ENCODE results near the gene STAT3. TPM values are rescaled to one million over a fixed set of nuclear protein-coding genes. Genes with fewer than 3 reads are reported as not detected.
A peak's percentile ranks its signal among the peaks of the same experiment; 100 is the strongest.

The STAT3 gene
- total and polyA plus RNA-seq, 5 donors = 46.9 to 192 (median 102) TPM

DNA sequence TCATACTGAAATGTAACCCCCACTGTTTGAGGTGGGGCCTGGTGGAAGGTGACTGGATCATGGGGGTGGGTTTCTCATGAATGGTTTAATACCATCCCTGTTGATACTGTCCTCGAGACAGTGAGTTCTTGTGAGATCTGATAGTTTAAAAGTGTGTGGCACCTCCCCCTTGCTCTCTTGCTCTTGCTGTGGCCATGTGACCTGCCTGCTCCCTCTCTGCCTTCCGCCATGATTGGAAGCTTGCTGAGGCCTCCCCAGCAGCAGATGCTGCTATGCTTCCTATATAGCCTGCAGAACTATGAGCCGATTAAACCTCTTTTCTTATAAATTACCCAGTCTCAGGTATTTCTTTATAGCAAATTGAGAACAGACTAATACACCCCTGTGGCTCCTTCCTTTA lies 40.6 kb downstream of the STAT3 start:
- no peak overlapping the region for H3K27ac ChIP-seq (ENCODE audit: low read length)
- H3K27me3 ChIP-seq (ENCODE audit: control insufficient read depth, insufficient read depth) = no peaks in the 10 kb centered on the region
- H3K4me1 ChIP-seq (ENCODE audit: control insufficient read depth, insufficient read depth, low read length) = peaks cover 8% of the 10 kb centered on the region
- WGBS = 77% methylated on average over 3 of the region's 3 CpGs
- DNase-seq (no peak), ATAC-seq (peak in 1 of 2 donors; percentile 25)
- H3K9me3 ChIP-seq (ENCODE audit: control insufficient read depth, low read length) = no peaks in the 10 kb centered on the region
- intact Hi-C loops (cut with DNase I) = loop anchor here in 1 of 4 donors (5.0 kb wide), 1 partner anchor 40 kb away; the partner anchor contains the start of gene STAT3
- H3K4me3 ChIP-seq (ENCODE audit: low read length) = no peak overlapping the region

DNA sequence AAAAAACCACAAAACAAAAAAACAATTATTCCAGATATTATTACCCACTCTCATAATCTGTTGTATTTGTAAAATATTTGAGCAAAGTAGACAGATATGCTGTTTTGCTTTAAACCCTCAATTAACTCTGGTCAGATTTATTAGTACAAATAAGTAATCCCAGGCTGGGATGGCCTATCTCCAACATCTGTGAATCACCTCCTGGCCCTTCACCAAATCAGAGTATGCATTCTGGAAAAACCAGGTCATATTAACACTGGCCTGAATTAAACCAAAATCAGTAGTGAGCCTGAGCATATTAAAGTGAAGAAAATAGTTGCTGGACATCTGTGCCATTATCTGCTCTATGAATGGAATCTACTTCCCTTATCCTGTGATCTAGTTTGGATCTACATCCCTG lies 41.0 kb downstream of the STAT3 start:
- intact Hi-C loops (cut with DNase I) = loop anchor here in 1 of 4 donors (5.0 kb wide), 1 partner anchor 40 kb away; the partner anchor contains the start of gene STAT3
- peaks cover 8% of the 10 kb centered on the region for H3K4me1 ChIP-seq (ENCODE audit: control insufficient read depth, insufficient read depth, low read length)
- peak; percentile 47 to 77 for ATAC-seq
- H3K4me3 ChIP-seq (ENCODE audit: low read length) = no peak overlapping the region
- peak in 1 of 3 donors; percentile 36 for DNase-seq
- no peaks in the 10 kb centered on the region for H3K27me3 ChIP-seq (ENCODE audit: control insufficient read depth, insufficient read depth)
- no peak overlapping the region for H3K27ac ChIP-seq (ENCODE audit: low read length)
- H3K9me3 ChIP-seq (ENCODE audit: control insufficient read depth, low read length) = no peaks in the 10 kb centered on the region

DNA sequence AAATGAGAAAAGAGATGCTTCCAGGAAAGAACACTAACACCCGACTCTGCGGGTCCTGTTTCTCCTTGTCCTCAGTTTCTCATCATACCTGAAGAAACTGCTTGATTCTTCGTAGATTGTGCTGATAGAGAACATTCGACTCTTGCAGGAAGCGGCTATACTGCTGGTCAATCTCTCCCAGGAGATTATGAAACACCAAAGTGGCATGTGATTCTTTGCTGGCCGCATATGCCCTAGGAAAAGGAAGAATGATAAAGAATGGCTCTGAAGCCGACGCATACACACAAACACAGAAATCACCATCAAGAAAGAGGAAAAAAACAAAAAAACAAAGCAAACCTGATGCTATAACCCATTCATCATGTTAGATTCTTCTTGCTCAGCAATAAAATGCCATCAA lies 41.8 kb downstream of the STAT3 start:
- 83% methylated on average over 8 of the region's 8 CpGs for WGBS
- DNase-seq (no peak), ATAC-seq (no peak)
- no peaks in the 10 kb centered on the region for H3K9me3 ChIP-seq (ENCODE audit: control insufficient read depth, low read length)
- H3K4me1 ChIP-seq (ENCODE audit: control insufficient read depth, insufficient read depth, low read length) = peaks cover 10% of the 10 kb centered on the region
- H3K27ac ChIP-seq (ENCODE audit: low read length) = no peak overlapping the region
- no peak overlapping the region for H3K4me3 ChIP-seq (ENCODE audit: low read length)
- intact Hi-C loops (cut with DNase I) = loop anchor here in 1 of 4 donors (5.0 kb wide), 1 partner anchor 41 kb away; the partner anchor contains the start of gene STAT3
- no peaks in the 10 kb centered on the region for H3K27me3 ChIP-seq (ENCODE audit: control insufficient read depth, insufficient read depth)

DNA sequence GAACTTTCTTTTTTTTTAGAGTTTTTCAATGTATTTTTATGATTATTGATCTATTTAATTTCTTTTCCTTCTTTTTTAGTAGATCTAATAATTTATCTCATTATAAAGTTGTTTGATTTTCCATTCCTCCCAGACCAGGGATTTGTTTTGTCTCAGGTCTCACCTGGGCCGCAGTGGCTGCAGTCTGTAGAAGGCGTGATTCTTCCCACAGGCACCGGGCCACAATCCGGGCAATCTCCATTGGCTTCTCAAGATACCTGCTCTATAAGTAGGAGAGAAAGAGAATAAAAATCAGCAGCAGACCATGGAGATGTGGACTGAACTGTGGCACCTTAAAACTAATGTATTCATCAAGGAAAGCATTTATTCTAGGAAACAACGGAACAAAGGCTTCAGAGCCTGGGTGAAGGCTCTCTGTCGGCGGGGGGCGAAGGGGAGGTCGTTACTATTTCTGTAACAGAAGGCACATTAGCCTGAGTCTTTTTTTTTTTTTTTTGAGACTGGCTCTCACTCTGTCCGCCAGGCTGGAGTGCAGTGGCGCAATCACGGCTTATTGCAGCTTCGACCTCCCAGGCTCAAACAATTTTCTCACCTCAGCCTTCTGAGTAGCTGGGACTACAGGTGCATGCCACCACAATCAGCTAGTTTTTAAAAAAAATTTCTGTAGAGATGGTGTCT lies 42.7 kb downstream of the STAT3 start:
- Histone ChIP-seq H3K9me3 (ENCODE audit: control insufficient read depth, low read length) (no peaks in the 10 kb centered on the region), H3K4me3 (ENCODE audit: low read length) (no peak overlapping the region), H3K4me1 (ENCODE audit: control insufficient read depth, insufficient read depth, low read length) (peaks cover 10% of the 10 kb centered on the region), H3K27me3 (ENCODE audit: control insufficient read depth, insufficient read depth) (no peaks in the 10 kb centered on the region), H3K27ac (ENCODE audit: low read length) (no peak overlapping the region)
- DNase-seq (no peak), ATAC-seq (peak in 1 of 2 donors; percentile 5)
- intact Hi-C loops (cut with DNase I) = loop anchor here in 1 of 4 donors (5.0 kb wide), 1 partner anchor 42 kb away; the partner anchor contains the start of gene STAT3
- WGBS = 68% methylated on average over 13 of the region's 13 CpGs

DNA sequence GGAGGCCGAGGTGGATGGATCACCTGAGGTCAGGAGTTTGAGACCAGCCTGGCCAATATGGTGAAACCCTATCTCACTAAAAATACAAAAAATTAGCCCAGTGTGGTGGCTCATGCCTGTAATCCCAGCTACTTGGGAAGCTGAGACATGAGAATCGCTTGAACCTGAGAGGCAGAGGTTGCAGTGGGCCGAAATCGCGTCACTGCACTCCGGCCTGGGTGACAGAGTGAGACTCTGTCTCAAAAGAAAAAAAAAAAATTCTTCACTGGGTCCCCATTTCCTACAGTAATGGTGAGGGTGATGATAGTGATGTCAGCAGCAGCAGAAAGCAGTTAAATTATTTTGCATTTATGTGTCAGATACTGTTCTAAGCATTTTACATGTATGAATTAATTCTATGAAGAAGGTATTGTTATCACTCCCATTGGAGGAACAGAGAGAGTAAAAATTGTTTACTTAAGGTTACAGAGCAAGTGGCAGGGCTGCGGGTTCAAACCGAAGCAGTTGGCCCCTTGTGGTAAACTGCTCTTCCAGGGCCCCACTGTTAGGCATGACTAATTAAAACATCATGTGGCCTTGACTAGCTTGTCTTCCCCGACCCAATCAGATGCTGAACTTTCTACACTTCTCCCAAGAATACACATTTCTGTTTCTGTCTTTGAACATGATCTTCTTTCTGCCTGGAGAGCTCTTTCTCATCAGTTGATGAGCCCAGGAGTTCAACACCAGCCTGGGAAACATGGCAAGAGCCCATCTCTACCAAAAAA lies 45.8 kb downstream of the STAT3 start:
- no peak overlapping the region for H3K4me3 ChIP-seq (ENCODE audit: low read length)
- 91% methylated on average over 9 of the region's 9 CpGs for whole genome bisulfite sequencing
- H3K4me1 ChIP-seq (ENCODE audit: control insufficient read depth, insufficient read depth, low read length) = peaks cover 6% of the 10 kb centered on the region
- H3K27me3 ChIP-seq (ENCODE audit: control insufficient read depth, insufficient read depth) = no peaks in the 10 kb centered on the region
- no peak overlapping the region for H3K27ac ChIP-seq (ENCODE audit: low read length)
- ATAC-seq (no peak), DNase-seq (no peak)
- no peaks in the 10 kb centered on the region for H3K9me3 ChIP-seq (ENCODE audit: control insufficient read depth, low read length)
- intact Hi-C loops (cut with DNase I) = no loop called here

DNA sequence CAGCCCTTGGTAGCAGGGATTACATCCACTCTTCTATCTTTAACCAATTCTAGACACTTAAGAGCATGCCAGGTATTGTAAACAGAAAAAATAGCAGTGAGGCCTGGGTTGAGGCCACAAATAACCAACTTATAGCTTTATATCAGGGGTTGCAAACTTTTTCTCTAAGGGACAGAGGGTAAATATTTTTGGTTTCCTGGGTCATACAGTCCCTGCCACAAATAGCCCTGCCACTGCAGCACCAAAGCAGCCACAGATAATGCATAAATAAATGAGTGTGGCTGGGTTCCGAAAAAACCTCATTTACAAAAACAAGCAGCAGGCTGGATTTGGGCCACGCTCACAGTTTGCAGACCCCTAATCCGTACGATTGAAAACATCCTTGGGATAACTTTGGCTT lies 46.7 kb downstream of the STAT3 start:
- intact Hi-C loops (cut with DNase I) = no loop called here
- Histone ChIP-seq H3K4me1 (ENCODE audit: control insufficient read depth, insufficient read depth, low read length) (peaks cover 5% of the 10 kb centered on the region), H3K4me3 (ENCODE audit: low read length) (no peak overlapping the region), H3K9me3 (ENCODE audit: control insufficient read depth, low read length) (no peaks in the 10 kb centered on the region), H3K27ac (ENCODE audit: low read length) (no peak overlapping the region), H3K27me3 (ENCODE audit: control insufficient read depth, insufficient read depth) (no peaks in the 10 kb centered on the region)
- ATAC-seq (no peak), DNase-seq (no peak)
- WGBS = 82% methylated on average over 4 of the region's 4 CpGs

DNA sequence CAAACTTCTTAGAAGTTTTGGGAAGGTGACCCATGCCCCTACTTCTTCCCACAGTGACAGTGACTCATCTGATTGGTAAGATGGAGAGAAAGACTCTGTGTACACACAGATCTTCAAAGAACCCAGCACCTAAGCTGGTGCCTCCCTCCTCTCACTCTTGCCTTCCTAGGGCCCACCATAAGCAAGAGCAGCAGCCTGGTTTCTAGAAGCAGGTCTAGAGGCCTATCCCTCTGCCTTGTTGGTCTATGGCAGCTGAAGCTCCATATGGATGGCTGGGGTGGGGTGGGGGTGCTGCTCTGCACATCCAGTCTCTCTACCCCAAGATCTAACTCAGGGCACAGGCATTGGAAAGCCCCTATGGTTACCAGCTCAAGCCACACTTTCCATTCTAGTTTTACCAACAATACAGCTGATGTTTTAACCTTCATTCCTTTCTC lies 47.5 kb downstream of the STAT3 start:
- no peaks in the 10 kb centered on the region for H3K27me3 ChIP-seq (ENCODE audit: control insufficient read depth, insufficient read depth)
- intact Hi-C loops (cut with DNase I) = no loop called here
- H3K4me1 ChIP-seq (ENCODE audit: control insufficient read depth, insufficient read depth, low read length) = peaks cover 2% of the 10 kb centered on the region
- no peak overlapping the region for H3K27ac ChIP-seq (ENCODE audit: low read length)
- ATAC-seq (peak in 1 of 2 donors; percentile 23), DNase-seq (no peak)
- no peaks in the 10 kb centered on the region for H3K9me3 ChIP-seq (ENCODE audit: control insufficient read depth, low read length)
- H3K4me3 ChIP-seq (ENCODE audit: low read length) = no peak overlapping the region

DNA sequence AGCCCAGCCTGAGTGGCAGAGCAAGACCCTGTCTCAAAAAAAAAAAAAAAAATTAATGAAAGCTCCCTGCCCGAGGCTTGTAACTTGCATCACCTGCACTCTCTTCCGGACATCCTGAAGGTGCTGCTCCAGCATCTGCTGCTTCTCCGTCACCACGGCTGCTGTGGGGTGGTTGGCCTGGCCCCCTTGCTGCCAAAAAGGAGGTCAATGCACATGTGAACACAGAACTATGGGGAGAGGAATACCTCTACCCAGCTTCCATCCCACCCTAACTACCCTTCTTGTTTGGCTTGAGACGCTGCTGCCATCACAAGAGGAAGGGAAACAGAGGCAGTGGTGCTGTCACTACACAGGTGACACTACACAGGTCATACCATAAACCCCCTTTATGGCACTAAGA lies 49.0 kb downstream of the STAT3 start:
- Histone ChIP-seq H3K27ac (ENCODE audit: low read length) (no peak overlapping the region), H3K4me3 (ENCODE audit: low read length) (no peak overlapping the region), H3K4me1 (ENCODE audit: control insufficient read depth, insufficient read depth, low read length) (peaks cover 2% of the 10 kb centered on the region), H3K9me3 (ENCODE audit: control insufficient read depth, low read length) (no peaks in the 10 kb centered on the region), H3K27me3 (ENCODE audit: control insufficient read depth, insufficient read depth) (no peaks in the 10 kb centered on the region)
- WGBS = 92% methylated on average over 5 of the region's 5 CpGs
- intact Hi-C loops (cut with DNase I) = no loop called here
- ATAC-seq (no peak), DNase-seq (no peak)

DNA sequence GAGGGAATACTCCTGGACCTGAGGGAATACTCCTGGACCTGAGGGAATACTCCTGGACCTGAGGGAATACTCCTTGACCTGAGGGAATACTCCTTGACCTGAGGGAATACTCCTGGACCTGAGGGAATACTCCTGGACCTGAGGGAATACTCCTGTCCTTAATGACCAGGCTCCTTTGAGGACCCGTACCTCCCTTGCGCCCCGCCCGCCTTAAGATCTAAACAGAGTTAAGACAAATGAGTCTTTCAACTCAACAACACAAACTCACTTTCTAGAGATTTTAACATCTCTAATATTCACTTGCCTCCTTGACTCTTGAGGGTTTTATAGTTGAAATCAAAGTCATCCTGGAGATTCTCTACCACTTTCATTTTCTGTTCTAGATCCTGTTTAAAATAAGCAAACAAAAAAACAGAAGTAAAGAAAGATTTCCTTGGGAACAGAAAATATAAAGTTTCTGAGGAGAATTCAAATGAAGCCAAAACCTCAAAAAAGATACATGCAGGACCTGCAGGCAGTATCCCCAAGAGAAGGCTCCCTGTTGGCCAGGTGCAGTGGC lies 49.7 kb downstream of the STAT3 start:
- Histone ChIP-seq H3K4me3 (ENCODE audit: low read length) (no peak overlapping the region), H3K9me3 (ENCODE audit: control insufficient read depth, low read length) (no peaks in the 10 kb centered on the region), H3K27me3 (ENCODE audit: control insufficient read depth, insufficient read depth) (no peaks in the 10 kb centered on the region), H3K27ac (ENCODE audit: low read length) (no peak overlapping the region), H3K4me1 (ENCODE audit: control insufficient read depth, insufficient read depth, low read length) (peaks cover 2% of the 10 kb centered on the region)
- WGBS = 91% methylated on average over 4 of the region's 4 CpGs
- intact Hi-C loops (cut with DNase I) = no loop called here
- no peak for DNase-seq
- no peak for ATAC-seq

DNA sequence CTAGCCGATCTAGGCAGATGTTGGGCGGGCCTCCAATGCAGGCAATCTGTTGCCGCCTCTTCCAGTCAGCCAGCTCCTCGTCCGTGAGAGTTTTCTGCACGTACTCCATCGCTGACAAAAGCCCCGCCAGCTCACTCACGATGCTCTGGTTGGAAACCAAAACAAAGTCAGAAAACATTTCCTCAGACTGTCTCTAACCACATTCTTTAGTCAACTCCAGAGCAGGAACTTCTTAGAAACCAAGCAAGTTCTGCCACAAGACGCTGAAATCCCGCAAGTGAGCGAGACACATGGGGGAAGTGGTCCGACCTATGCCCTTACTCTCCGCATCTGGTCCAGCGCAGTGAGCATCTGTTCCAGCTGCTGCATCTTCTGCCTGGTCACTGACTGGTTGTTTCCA lies 50.8 kb downstream of the STAT3 start:
- Histone ChIP-seq H3K27ac (ENCODE audit: low read length) (no peak overlapping the region), H3K27me3 (ENCODE audit: control insufficient read depth, insufficient read depth) (no peaks in the 10 kb centered on the region), H3K9me3 (ENCODE audit: control insufficient read depth, low read length) (no peaks in the 10 kb centered on the region), H3K4me1 (ENCODE audit: control insufficient read depth, insufficient read depth, low read length) (peaks cover 2% of the 10 kb centered on the region), H3K4me3 (ENCODE audit: low read length) (no peak overlapping the region)
- 73% methylated on average over 15 of the region's 15 CpGs for WGBS
- ATAC-seq (no peak), DNase-seq (no peak)
- intact Hi-C loops (cut with DNase I) = no loop called here

DNA sequence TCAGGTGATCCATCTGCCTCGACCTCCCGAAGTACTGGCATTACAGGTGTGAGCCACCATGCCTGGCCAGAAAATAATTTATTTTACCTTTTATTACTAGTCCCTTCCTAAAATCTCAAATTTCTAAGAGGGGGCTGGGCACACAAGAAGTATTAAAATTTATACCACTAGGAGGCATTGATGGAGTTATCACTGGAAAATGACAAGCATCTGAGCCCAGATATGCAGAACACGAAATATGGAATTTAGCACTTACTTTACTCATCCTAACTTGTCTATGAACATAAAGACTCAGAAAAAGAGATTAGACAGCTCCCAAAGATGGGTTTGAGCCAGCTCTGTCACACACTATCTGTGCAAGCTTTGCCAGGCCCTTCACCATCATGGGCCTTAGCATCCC lies 53.6 kb downstream of the STAT3 start:
- Histone ChIP-seq H3K9me3 (ENCODE audit: control insufficient read depth, low read length) (no peaks in the 10 kb centered on the region), H3K4me3 (ENCODE audit: low read length) (no peak overlapping the region), H3K27me3 (ENCODE audit: control insufficient read depth, insufficient read depth) (no peaks in the 10 kb centered on the region), H3K4me1 (ENCODE audit: control insufficient read depth, insufficient read depth, low read length) (no peaks in the 10 kb centered on the region), H3K27ac (ENCODE audit: low read length) (no peak overlapping the region)
- intact Hi-C loops (cut with DNase I) = no loop called here
- no peak for ATAC-seq
- WGBS = 74% methylated on average over 3 of the region's 3 CpGs
- no peak for DNase-seq
